Measurements from ENCODE around the gene FIGNL1.

DNA sequence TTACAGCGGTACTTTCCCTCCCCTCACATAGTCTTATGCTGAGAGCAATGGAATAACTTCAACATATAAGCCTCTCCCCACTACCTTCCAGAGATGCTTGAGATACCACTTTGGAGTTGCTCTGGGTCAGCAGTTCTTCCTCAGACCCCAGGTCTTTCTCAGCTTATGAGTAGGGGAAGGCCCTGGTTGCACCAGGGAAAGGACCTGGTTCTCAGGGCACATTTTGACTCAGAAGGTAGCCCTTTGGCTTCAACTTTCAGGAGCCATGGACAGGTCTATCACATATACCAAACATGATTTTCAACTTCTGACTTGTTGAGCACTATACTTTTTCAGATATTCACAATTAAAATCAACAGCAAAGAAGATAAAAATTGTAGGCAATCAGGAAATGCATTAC, 11.5 kb upstream of the FIGNL1 start:
- TF ChIP-seq, protein P1, sequence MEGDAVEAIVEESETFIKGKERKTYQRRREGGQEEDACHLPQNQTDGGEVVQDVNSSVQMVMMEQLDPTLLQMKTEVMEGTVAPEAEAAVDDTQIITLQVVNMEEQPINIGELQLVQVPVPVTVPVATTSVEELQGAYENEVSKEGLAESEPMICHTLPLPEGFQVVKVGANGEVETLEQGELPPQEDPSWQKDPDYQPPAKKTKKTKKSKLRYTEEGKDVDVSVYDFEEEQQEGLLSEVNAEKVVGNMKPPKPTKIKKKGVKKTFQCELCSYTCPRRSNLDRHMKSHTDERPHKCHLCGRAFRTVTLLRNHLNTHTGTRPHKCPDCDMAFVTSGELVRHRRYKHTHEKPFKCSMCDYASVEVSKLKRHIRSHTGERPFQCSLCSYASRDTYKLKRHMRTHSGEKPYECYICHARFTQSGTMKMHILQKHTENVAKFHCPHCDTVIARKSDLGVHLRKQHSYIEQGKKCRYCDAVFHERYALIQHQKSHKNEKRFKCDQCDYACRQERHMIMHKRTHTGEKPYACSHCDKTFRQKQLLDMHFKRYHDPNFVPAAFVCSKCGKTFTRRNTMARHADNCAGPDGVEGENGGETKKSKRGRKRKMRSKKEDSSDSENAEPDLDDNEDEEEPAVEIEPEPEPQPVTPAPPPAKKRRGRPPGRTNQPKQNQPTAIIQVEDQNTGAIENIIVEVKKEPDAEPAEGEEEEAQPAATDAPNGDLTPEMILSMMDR (IDR thresholded peaks at IDR 0.05; ENCODE audit: insufficient read depth, low read length, poor library complexity, severe bottlenecking): no peak
- no peak for TF ChIP-seq EZH2phosphoT487 (conservative IDR thresholded peaks at IDR 0.05; ENCODE audit: low read length)

Measured in SU-DHL-6 (cell line).